GM12874 (cell line): Measurements from ENCODE around the gene TSHZ2.

ENCODE experiments used
- TF ChIP-seq, protein P1 (sequence below): IDR thresholded peaks from 2 replicates; pipeline ENCODE4 v1.5.1; 2011; ENCODE audit warnings: low read depth, mild to moderate bottlenecking, control low read depth, low read length, moderate library complexity; ENCODE audit not compliant: insufficient read depth

Gene TSHZ2

DNA sequence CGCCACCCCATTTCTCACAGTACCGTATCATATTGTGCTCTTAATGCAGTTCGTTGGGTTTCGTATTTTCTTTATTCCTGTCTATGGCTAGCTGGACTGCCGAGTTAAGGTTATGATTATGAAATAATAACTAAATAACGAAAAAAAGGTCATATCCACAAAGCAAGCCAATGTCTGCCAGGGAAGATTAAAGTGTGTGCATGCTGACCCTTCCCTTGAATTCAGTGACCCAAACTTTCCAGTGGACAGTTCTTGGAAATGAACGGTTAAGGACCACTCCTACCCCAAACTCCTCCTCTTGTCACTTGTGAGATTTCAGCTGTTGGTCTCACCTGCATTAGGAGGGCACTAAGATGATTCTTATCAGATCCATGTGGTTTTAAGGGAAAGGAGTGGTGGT is 449.9 kb downstream of the TSHZ2 start:
- TF ChIP-seq, protein P1, sequence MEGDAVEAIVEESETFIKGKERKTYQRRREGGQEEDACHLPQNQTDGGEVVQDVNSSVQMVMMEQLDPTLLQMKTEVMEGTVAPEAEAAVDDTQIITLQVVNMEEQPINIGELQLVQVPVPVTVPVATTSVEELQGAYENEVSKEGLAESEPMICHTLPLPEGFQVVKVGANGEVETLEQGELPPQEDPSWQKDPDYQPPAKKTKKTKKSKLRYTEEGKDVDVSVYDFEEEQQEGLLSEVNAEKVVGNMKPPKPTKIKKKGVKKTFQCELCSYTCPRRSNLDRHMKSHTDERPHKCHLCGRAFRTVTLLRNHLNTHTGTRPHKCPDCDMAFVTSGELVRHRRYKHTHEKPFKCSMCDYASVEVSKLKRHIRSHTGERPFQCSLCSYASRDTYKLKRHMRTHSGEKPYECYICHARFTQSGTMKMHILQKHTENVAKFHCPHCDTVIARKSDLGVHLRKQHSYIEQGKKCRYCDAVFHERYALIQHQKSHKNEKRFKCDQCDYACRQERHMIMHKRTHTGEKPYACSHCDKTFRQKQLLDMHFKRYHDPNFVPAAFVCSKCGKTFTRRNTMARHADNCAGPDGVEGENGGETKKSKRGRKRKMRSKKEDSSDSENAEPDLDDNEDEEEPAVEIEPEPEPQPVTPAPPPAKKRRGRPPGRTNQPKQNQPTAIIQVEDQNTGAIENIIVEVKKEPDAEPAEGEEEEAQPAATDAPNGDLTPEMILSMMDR: no peak

DNA sequence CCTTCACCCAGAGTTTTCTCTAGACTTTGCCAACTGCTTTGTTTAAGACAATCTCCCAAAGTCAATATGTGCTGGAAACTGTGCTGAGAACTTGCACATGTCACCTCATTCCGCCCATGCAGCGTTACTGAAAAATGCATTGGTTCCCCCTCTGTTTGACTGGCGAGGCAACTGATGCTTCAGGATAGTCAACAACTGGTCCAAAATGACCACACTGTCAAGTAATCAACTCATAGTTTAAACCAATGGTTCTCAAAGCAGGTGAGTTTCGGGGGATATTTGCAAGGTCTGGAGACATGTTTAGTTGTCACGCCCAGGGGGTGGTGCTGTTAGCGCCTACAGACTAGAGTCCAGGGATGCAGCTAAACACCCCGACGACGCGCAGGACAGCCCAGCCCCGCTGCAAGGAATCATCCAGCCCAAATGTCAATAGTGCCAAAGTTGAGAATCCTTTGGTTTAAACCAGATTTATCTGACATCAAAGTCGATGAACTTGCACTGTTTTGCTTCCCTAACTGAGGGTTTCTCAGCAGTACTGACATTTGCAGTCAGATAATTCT is 451.5 kb downstream of the TSHZ2 start:
- TF ChIP-seq, protein P1: no peak

DNA sequence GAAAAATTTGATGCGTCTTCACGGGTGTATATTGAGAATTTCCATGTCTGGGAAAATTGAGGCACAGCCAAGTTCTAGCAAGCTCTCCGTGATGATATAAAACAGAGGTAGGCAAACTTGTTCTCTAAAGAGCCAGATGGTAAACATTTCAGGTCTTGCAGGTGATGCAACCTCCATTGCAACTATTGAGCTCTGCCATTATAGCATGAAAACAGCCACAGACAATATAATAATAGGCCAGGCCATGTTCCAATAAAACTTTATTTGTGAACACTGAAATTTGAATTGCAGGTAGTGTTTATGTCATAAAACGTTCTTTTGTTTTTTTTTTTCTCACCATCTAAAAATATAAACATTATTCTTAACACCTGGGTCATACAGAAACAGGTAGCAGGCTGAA is 453.3 kb downstream of the TSHZ2 start:
- TF ChIP-seq, protein P1: no peak

DNA sequence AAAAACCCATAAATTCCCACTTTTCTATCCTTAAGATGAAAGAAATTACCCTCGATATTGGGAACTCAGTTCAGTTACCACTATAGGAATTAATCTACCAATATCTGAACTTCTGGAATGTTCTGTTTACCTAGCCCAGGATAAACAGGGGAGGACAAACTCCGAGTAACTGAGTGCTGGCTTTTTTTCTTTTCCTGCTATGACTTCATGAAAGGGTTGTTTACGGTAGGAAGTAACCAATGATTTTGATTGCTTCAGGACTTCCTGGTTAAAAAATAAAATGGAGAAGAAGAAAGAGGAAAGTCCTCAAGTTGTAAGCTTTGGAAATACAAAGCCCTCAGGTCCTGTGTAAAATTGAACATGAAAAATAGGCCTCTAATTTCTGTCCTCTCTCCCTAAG is 453.8 kb downstream of the TSHZ2 start:
- TF ChIP-seq, protein P1: no peak

DNA sequence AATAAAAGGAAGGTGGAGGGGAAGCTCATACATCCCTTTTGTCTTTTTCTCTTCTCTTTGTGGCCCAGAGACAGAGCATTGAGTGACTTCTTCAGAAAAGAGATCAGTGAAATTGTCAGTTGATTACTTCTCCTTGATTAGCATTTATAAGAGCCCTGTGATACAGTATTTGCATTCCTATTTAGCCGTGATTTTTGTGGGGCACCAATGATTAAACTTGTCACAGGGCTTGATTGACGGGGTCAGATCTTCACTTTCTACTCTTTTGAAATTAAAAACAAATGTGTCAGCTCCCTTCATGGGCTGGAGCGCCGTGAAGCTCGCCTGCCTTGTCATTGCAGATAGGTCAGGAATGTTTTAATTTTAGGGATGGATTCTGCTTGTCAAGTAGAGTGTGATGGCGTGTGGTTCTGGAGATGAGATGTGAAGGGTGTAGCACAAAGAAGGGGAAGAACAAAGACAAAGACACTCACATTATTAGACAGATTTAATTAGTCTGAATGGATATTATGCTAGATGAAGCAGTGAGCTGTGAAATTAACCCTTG is 454.7 kb downstream of the TSHZ2 start:
- TF ChIP-seq, protein P1: no peak

DNA sequence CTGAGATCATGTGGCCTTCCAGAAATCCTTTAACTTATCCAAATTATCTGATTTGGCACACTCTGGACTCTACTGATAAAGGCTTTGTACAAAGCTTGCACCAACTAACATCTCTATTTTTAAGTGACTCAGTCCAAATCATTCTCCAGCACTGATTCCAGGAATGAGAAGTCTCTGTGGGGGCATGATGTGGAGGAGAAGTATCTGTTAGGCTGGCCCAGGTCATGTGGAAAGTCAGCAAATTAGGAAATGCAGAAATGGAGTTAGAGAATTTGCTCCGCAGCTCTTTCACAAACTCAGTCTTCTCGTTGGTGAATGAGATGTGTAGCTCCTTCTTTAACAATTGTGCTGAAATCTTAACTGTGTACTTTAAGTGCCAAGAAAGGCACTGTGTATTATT is 455.8 kb downstream of the TSHZ2 start:
- TF ChIP-seq, protein P1: no peak

DNA sequence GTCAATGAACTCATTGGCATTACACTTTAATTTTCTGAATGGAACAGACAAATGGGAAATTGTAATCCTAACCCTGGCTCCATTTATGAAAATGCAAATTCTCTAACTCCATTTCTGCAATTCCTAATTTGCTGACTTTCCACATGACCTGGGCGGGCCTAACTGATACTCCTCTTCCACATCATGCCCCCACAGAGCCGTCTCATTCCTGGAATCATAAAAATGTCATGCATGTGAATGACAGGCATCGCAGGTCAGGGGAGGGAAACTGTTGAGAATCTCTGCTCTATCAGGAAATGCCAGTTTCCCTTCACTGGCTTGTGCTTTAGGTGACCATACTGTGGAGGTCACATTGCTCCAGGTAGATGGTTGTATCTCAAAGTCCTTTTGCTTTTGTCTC is 456.4 kb downstream of the TSHZ2 start:
- TF ChIP-seq, protein P1: no peak
